Hepatocyte (in vitro differentiated cells): ENCODE data around the gene SYNDIG1. TPM values are rescaled to one million over a fixed set of nuclear protein-coding genes. Genes with fewer than 3 reads are reported as not detected.

Experiments used
- DNase-seq: peaks from one replicate; pipeline ENCODE4 v3.0.0-alpha.2; 2016; ENCODE audit warnings: low spot score
- H2AFZ ChIP-seq: fragments of 200-600 bp; sonication (generic); 2 replicates; pipeline ENCODE4 v1.6.0; 2016; ENCODE audit warnings: antibody characterized with exemption, mild to moderate bottlenecking
- H3K27ac ChIP-seq: fragments of 200-600 bp; sonication (generic); 2 replicates; pipeline ENCODE4 v1.5.1; 2016; ENCODE audit warnings: mild to moderate bottlenecking
- H3K27me3 ChIP-seq: fragments of 200-600 bp; sonication (generic); 2 replicates; pipeline ENCODE4 v1.6.1; 2016
- H3K36me3 ChIP-seq: fragments of 200-600 bp; sonication (generic); replicated peaks from 2 replicates; pipeline ENCODE4 v1.5.1; 2016; ENCODE audit warnings: low read depth; ENCODE audit not compliant: insufficient read depth
- H3K4me1 ChIP-seq: fragments of 200-600 bp; sonication (generic); 2 replicates; pipeline ENCODE4 v1.5.1; 2016; ENCODE audit warnings: mild to moderate bottlenecking, moderate library complexity; ENCODE audit not compliant: insufficient read depth
- H3K4me2 ChIP-seq: fragments of 200-600 bp; sonication (generic); 2 replicates; pipeline ENCODE4 v1.6.0; 2016
- H3K4me3 ChIP-seq: fragments of 200-600 bp; sonication (generic); 2 replicates; pipeline ENCODE4 v1.5.1; 2016; ENCODE audit warnings: mild to moderate bottlenecking
- H3K79me2 ChIP-seq: fragments of 200-600 bp; sonication (generic); 2 replicates; pipeline ENCODE4 v1.6.0; 2017; ENCODE audit warnings: mild to moderate bottlenecking
- H3K9me2 ChIP-seq: fragments of 200-600 bp; sonication (generic); replicated peaks from 2 replicates; pipeline ENCODE4 v1.6.0; 2017; ENCODE audit warnings: mild to moderate bottlenecking; ENCODE audit not compliant: insufficient read depth
- H3K9me3 ChIP-seq: fragments of 200-600 bp; sonication (generic); 2 replicates; pipeline ENCODE4 v1.5.1; 2016; ENCODE audit warnings: low read depth, mild to moderate bottlenecking
- H4K20me1 ChIP-seq: fragments of 200-600 bp; sonication (generic); 2 replicates; pipeline ENCODE4 v1.6.0; 2016; ENCODE audit warnings: mild to moderate bottlenecking; ENCODE audit not compliant: insufficient read depth, poor library complexity, severe bottlenecking
- EZH2 ChIP-seq: fragments of 200-600 bp; sonication (generic); IDR thresholded peaks from 2 replicates; pipeline ENCODE4 v1.6.1; 2016; ENCODE audit warnings: antibody characterized with exemption, mild to moderate bottlenecking, borderline replicate concordance
- EZH2phosphoT487 ChIP-seq: fragments of 200-600 bp; sonication (generic); IDR thresholded peaks from one replicate; pipeline ENCODE4 v1.6.1; 2018; ENCODE audit warnings: antibody characterized with exemption, mild to moderate bottlenecking, low read depth, moderate library complexity; ENCODE audit not compliant: unreplicated experiment, severe bottlenecking
- WGBS: methylation state at CpG from one replicate; pipeline ENCODE4 v1.1.6; 2016; ENCODE audit warnings: low lambda C conversion rate; ENCODE audit errors: missing lambda C conversion rate; 5-methylcytosine and 5-hydroxymethylcytosine counted together
- polyA plus RNA-seq: library from polyadenylated mRNA; unstranded; fragments of >200 nt; fragmentation: Nextera tagmentation; extraction: Ambion mirVana; gene quantifications from 2 replicates; pipeline ENCODE4 v1.2.1, GENCODE V29; 2016
- total RNA-seq: library from RNA; depleted of rRNA; stranded (reverse); fragments of >200 nt; gene quantifications from 2 replicates; pipeline ENCODE4 v1.2.3, GENCODE V29; 2014
- TF ChIP-seq, protein P1 (sequence below): fragments of 200-600 bp; sonication (generic); IDR thresholded peaks from 2 replicates; pipeline ENCODE4 v1.5.1; 2016; ENCODE audit warnings: antibody characterized with exemption, mild to moderate bottlenecking; ENCODE audit not compliant: poor library complexity

SYNDIG1 gene
- total and polyA plus RNA-seq, 2 experiments from 2014 or later: 1.5 to 2.3 TPM

DNA sequence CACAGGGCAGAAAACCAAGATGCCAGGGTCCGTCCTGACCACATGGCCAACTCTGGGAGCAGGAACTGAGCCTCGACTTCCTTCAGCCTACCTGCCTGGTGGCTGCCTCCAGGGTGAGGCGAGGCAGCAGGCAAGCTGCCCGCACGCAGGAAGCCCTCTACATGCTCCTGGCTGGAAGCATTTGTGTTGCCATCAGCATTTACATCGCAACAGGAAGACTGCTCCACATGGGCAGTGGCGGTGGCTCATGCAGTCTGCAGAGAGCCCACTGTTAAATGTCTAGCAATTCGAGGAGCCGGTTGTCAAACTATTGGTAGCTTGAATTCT lies 233.8 kb downstream of the SYNDIG1 start:
- no peaks in the 10 kb centered on the region for H4K20me1 ChIP-seq
- WGBS: 96% methylated on average over 9 of the region's 9 CpGs
- H3K27ac ChIP-seq: no peak overlapping the region
- no peak overlapping the region for H3K4me2 ChIP-seq
- H3K4me1 ChIP-seq: no peaks in the 10 kb centered on the region
- H3K79me2 ChIP-seq: no peaks in the 10 kb centered on the region
- H3K27me3 ChIP-seq: no peaks in the 10 kb centered on the region
- no peak for DNase-seq
- no peaks in the 10 kb centered on the region for H3K9me2 ChIP-seq
- no peaks in the 10 kb centered on the region for H3K36me3 ChIP-seq
- TF ChIP-seq EZH2phosphoT487: no peak
- no peak for TF ChIP-seq EZH2
- TF ChIP-seq, protein P1, sequence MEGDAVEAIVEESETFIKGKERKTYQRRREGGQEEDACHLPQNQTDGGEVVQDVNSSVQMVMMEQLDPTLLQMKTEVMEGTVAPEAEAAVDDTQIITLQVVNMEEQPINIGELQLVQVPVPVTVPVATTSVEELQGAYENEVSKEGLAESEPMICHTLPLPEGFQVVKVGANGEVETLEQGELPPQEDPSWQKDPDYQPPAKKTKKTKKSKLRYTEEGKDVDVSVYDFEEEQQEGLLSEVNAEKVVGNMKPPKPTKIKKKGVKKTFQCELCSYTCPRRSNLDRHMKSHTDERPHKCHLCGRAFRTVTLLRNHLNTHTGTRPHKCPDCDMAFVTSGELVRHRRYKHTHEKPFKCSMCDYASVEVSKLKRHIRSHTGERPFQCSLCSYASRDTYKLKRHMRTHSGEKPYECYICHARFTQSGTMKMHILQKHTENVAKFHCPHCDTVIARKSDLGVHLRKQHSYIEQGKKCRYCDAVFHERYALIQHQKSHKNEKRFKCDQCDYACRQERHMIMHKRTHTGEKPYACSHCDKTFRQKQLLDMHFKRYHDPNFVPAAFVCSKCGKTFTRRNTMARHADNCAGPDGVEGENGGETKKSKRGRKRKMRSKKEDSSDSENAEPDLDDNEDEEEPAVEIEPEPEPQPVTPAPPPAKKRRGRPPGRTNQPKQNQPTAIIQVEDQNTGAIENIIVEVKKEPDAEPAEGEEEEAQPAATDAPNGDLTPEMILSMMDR: no peak
- no peak overlapping the region for H3K4me3 ChIP-seq
- H3K9me3 ChIP-seq: no peaks in the 10 kb centered on the region
- no peak overlapping the region for H2AFZ ChIP-seq

DNA sequence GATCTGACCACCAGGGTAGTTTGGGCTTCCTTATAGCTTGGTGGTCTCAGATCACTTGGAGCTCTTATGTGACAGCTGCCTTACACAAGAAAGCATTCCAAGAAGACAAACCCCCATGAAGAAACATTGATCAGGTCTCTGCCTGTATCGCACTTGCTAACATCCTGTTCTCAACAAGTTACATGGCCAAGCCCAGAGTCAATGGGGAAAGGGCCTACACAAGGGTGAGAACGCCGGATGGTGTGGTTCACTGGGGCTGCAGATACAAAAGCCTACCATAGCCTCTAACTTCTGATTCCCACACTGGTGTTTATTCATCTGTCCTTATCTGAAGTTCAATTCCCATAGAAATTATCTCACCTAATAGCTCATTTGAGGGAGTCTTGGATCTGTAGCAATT lies 235.5 kb downstream of the SYNDIG1 start:
- H2AFZ ChIP-seq: no peak overlapping the region
- H3K27ac ChIP-seq: no peak overlapping the region
- no peak overlapping the region for H3K4me2 ChIP-seq
- H3K4me1 ChIP-seq: no peaks in the 10 kb centered on the region
- H3K36me3 ChIP-seq: no peaks in the 10 kb centered on the region
- no peaks in the 10 kb centered on the region for H3K9me2 ChIP-seq
- H3K27me3 ChIP-seq: no peaks in the 10 kb centered on the region
- 90% methylated on average over 3 of the region's 3 CpGs for WGBS
- H3K4me3 ChIP-seq: no peak overlapping the region
- TF ChIP-seq, protein P1: no peak
- TF ChIP-seq EZH2phosphoT487: no peak
- no peak for TF ChIP-seq EZH2
- H3K9me3 ChIP-seq: no peaks in the 10 kb centered on the region
- H4K20me1 ChIP-seq: no peaks in the 10 kb centered on the region
- no peaks in the 10 kb centered on the region for H3K79me2 ChIP-seq
- DNase-seq: no peak

DNA sequence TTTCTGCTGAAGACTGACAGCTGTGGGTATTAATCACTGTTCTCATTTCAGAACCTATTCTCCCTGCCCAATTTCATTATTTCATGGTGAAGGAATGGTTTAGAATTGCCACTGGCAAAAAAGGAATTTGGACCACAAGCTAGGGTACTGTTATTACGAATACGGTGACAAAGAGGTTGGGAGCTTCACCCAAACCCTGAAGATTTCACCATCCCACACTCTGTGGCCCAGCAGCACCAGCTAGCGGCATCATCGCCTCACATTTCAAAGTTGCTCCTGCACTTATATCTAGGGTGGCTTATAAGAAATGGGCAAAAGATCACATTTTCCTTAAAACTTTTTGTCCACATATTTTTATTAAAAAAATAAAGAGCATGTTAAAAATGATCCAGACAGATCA lies 236.1 kb downstream of the SYNDIG1 start:
- WGBS: 80% methylated on average over 4 of the region's 4 CpGs
- no peak overlapping the region for H3K4me2 ChIP-seq
- DNase-seq: no peak
- no peaks in the 10 kb centered on the region for H3K4me1 ChIP-seq
- H3K36me3 ChIP-seq: no peaks in the 10 kb centered on the region
- H3K27ac ChIP-seq: no peak overlapping the region
- H2AFZ ChIP-seq: no peak overlapping the region
- H3K27me3 ChIP-seq: no peaks in the 10 kb centered on the region
- H3K79me2 ChIP-seq: no peaks in the 10 kb centered on the region
- H3K9me3 ChIP-seq: no peaks in the 10 kb centered on the region
- no peak for TF ChIP-seq EZH2phosphoT487
- TF ChIP-seq, protein P1: no peak
- no peak for TF ChIP-seq EZH2
- H4K20me1 ChIP-seq: no peaks in the 10 kb centered on the region
- no peak overlapping the region for H3K4me3 ChIP-seq
- no peaks in the 10 kb centered on the region for H3K9me2 ChIP-seq
